NCI-H345 treated with DMSO at 0.1 percent for 48 hours (cell line): ENCODE measurements around the gene CHL1.
A peak's percentile ranks its signal among the peaks of the same experiment; 100 is the strongest.
"Not testable (repeated sequence)": the region's sequence is repeated elsewhere in the genome, so short reads cannot be mapped to it uniquely, and the experiment has no call there.

ENCODE experiments used
- DNase-seq: peaks from one replicate; lab custom pipeline; 2025; ENCODE audit not compliant: unreplicated experiment; lab: John Stamatoyannopoulos, UW

CHL1 gene

GRCh38 chr3:330494-331115, 134.0 kb downstream of the CHL1 start:
- DNase-seq: no peak

GRCh38 chr3:331881-332280, 135.3 kb downstream of the CHL1 start:
- DNase-seq: no peak

GRCh38 chr3:332701-333100, 136.1 kb downstream of the CHL1 start:
- DNase-seq: no peak

- no peak for DNase-seq
Observed at GRCh38 chr3:335240-335639, 138.7 kb downstream of the CHL1 start.

- DNase-seq: no peak
Observed at GRCh38 chr3:339351-339750, 142.8 kb downstream of the CHL1 start.

GRCh38 chr3:341998-342397, 145.4 kb downstream of the CHL1 start:
- DNase-seq: no peak

GRCh38 chr3:346186-346585, 149.6 kb downstream of the CHL1 start:
- DNase-seq: no peak

- no peak for DNase-seq
Observed at GRCh38 chr3:347581-347980, 151.0 kb downstream of the CHL1 start.

- DNase-seq: no peak
Observed at GRCh38 chr3:350871-351371, 154.4 kb downstream of the CHL1 start.

GRCh38 chr3:352599-352998, 156.0 kb downstream of the CHL1 start:
- no peak for DNase-seq

- no peak for DNase-seq
Observed at GRCh38 chr3:353191-353739, 156.7 kb downstream of the CHL1 start.

- DNase-seq: peak; percentile 23
Observed at GRCh38 chr3:354432-354831, 157.9 kb downstream of the CHL1 start.

- no peak for DNase-seq
Observed at GRCh38 chr3:355622-356021, 159.1 kb downstream of the CHL1 start.

- DNase-seq: no peak
Observed at GRCh38 chr3:356952-357351, 160.4 kb downstream of the CHL1 start.

GRCh38 chr3:359672-360071, 163.1 kb downstream of the CHL1 start:
- DNase-seq: peak; percentile 37

- DNase-seq: no peak
Observed at GRCh38 chr3:362681-363338, 166.2 kb downstream of the CHL1 start.

- DNase-seq: no peak
Observed at GRCh38 chr3:364287-364686, 167.7 kb downstream of the CHL1 start.

GRCh38 chr3:365268-365667, 168.7 kb downstream of the CHL1 start:
- no peak for DNase-seq

- not testable (repeated sequence) for DNase-seq
Observed at GRCh38 chr3:366253-366652, 169.7 kb downstream of the CHL1 start.

- no peak for DNase-seq
Observed at GRCh38 chr3:373193-373779, 176.7 kb downstream of the CHL1 start.

- DNase-seq: no peak
Observed at GRCh38 chr3:374459-374858, 177.9 kb downstream of the CHL1 start.

GRCh38 chr3:377158-377561, 180.6 kb downstream of the CHL1 start:
- DNase-seq: peak; percentile 30
